Neural cell (in vitro differentiated cells): ENCODE data around the gene GMDS. TPM values are rescaled to one million over a fixed set of nuclear protein-coding genes. Genes with fewer than 3 reads are reported as not detected.

ENCODE experiments used
- H2AFZ ChIP-seq: fragments of 200-600, 300-800 bp; sonication (generic), shearing (Covaris generic); 2 replicates; pipeline ENCODE4 v1.6.0; 2014; ENCODE audit warnings: low read depth, mild to moderate bottlenecking, antibody characterized with exemption, low read length, moderate library complexity
- H3F3A ChIP-seq: fragments of 200-600 bp; shearing (Covaris generic); 2 replicates; pipeline ENCODE4 v1.6.1; 2016; ENCODE audit warnings: mild to moderate bottlenecking, moderate library complexity, mixed read lengths, antibody characterized with exemption, low read length; ENCODE audit not compliant: insufficient read depth, poor library complexity, severe bottlenecking
- H3K27ac ChIP-seq: fragments of 200-600, 300-800 bp; sonication (generic), shearing (Covaris generic); 2 replicates; pipeline ENCODE4 v1.5.1; 2014; ENCODE audit warnings: mild to moderate bottlenecking, low read length, moderate library complexity
- H3K27me3 ChIP-seq: fragments of 300-800, 200-600 bp; sonication (generic), shearing (Covaris generic); 2 replicates; pipeline ENCODE4 v1.6.0; 2014; ENCODE audit warnings: mild to moderate bottlenecking, low read depth, low read length, moderate library complexity; ENCODE audit not compliant: insufficient read depth
- H3K36me3 ChIP-seq: fragments of 300-800, 200-600 bp; sonication (generic), shearing (Covaris generic); 2 replicates; pipeline ENCODE4 v1.5.1; 2014; ENCODE audit warnings: mild to moderate bottlenecking, antibody characterized with exemption, low read length, moderate library complexity; ENCODE audit not compliant: insufficient read depth
- H3K4me2 ChIP-seq: fragments of 300-800, 200-600 bp; sonication (generic), shearing (Covaris generic); 2 replicates; pipeline ENCODE4 v1.6.0; 2014; ENCODE audit warnings: mild to moderate bottlenecking, low read length
- H3K4me3 ChIP-seq: fragments of 300-800, 200-600 bp; sonication (generic), shearing (Covaris generic); 2 replicates; pipeline ENCODE4 v1.5.1; 2014; ENCODE audit warnings: mild to moderate bottlenecking, low read length, moderate library complexity
- H3K79me2 ChIP-seq: fragments of 200-600 bp; shearing (Covaris generic); replicated peaks from 2 replicates; pipeline ENCODE4 v1.6.0; 2014; ENCODE audit warnings: mild to moderate bottlenecking, low read length, moderate library complexity; ENCODE audit not compliant: insufficient read depth
- H3K9ac ChIP-seq: fragments of 300-800, 200-600 bp; sonication (generic), shearing (Covaris generic); 2 replicates; pipeline ENCODE4 v1.6.1; 2016; ENCODE audit warnings: mild to moderate bottlenecking, low read length, mixed read lengths
- H3K9me2 ChIP-seq: fragments of 200-600 bp; shearing (Covaris generic); 2 replicates; pipeline ENCODE4 v1.6.1; 2016; ENCODE audit warnings: mild to moderate bottlenecking, low read length, mixed read lengths; ENCODE audit not compliant: insufficient read depth
- H3K9me3 ChIP-seq: fragments of 200-600, 300-800 bp; sonication (generic), shearing (Covaris generic); 2 replicates; pipeline ENCODE4 v1.6.1; 2016; ENCODE audit warnings: mild to moderate bottlenecking, mixed run types, low read length, moderate library complexity, mixed read lengths
- H4K20me1 ChIP-seq: fragments of 200-600 bp; shearing (Covaris generic); 2 replicates; pipeline ENCODE4 v1.6.1; 2016; ENCODE audit warnings: mild to moderate bottlenecking, mixed run types; ENCODE audit not compliant: insufficient read depth
- CTCF ChIP-seq: fragments of 450-650 bp; IDR thresholded peaks from 2 replicates; pipeline ENCODE4 v1.5.1; 2014; ENCODE audit warnings: antibody characterized with exemption, mild to moderate bottlenecking, moderate library complexity; ENCODE audit not compliant: poor library complexity, severe bottlenecking
- EP300 ChIP-seq: fragments of 450-650 bp; conservative IDR thresholded peaks from 2 replicates; pipeline ENCODE4 v1.6.1; 2014; ENCODE audit warnings: antibody characterized with exemption, mild to moderate bottlenecking, moderate library complexity; ENCODE audit not compliant: poor library complexity, severe bottlenecking
- EZH2 ChIP-seq: fragments of 200-600, 300-800 bp; shearing (Covaris generic), sonication (generic); IDR thresholded peaks from 2 replicates; pipeline ENCODE4 v1.6.1; 2014; ENCODE audit warnings: antibody characterized with exemption, low read length, borderline replicate concordance, mild to moderate bottlenecking; ENCODE audit not compliant: insufficient read depth, poor library complexity, severe bottlenecking
- MXI1 ChIP-seq: fragments of 450-650 bp; conservative IDR thresholded peaks from 2 replicates; pipeline ENCODE4 v1.6.1; 2014; ENCODE audit warnings: antibody characterized with exemption, mild to moderate bottlenecking; ENCODE audit not compliant: poor library complexity, severe bottlenecking
- POLR2AphosphoS5 ChIP-seq: IDR thresholded peaks from 2 replicates; pipeline ENCODE4 v1.6.1; 2012
- RAD21 ChIP-seq: fragments of 450-650 bp; conservative IDR thresholded peaks from 2 replicates; pipeline ENCODE4 v1.6.1; 2014; ENCODE audit warnings: antibody characterized with exemption, mild to moderate bottlenecking, moderate library complexity
- REST ChIP-seq: IDR thresholded peaks from 2 replicates; pipeline ENCODE4 v1.6.1; 2012; ENCODE audit warnings: borderline replicate concordance
- SMC3 ChIP-seq: fragments of 450-650 bp; conservative IDR thresholded peaks from 2 replicates; pipeline ENCODE4 v1.6.1; 2014; ENCODE audit warnings: antibody characterized with exemption, mild to moderate bottlenecking, moderate library complexity; ENCODE audit not compliant: poor library complexity
- TAF1 ChIP-seq: IDR thresholded peaks from 2 replicates; pipeline ENCODE4 v1.6.1; 2012; ENCODE audit warnings: low read depth
- polyA plus RNA-seq: library from polyadenylated mRNA; depleted of rRNA; stranded (reverse); fragments of >200 nt; gene quantifications from 2 replicates; pipeline ENCODE4 v1.2.3, GENCODE V29; 2014

The GMDS gene
- polyA plus RNA-seq, 1 donor from 2014 or later: 11.4 TPM

- H4K20me1 ChIP-seq: no peaks in the 10 kb centered on the region
- no peak overlapping the region for H3K27ac ChIP-seq
- H3K27me3 ChIP-seq: peaks cover 46% of the 10 kb centered on the region
- H3K79me2 ChIP-seq: no peaks in the 10 kb centered on the region
- no peaks in the 10 kb centered on the region for H3K36me3 ChIP-seq
- no peaks in the 10 kb centered on the region for H3K9me2 ChIP-seq
- TF ChIP-seq SMC3 (no peak), CTCF (no peak), EP300 (no peak), TAF1 (no peak), MXI1 (no peak), REST (no peak), POLR2AphosphoS5 (no peak), RAD21 (no peak), EZH2 (no peak)
- no peak overlapping the region for H3K4me2 ChIP-seq
- no peak overlapping the region for H3K4me3 ChIP-seq
- H3F3A ChIP-seq: no peaks in the 10 kb centered on the region
- no peak overlapping the region for H3K9ac ChIP-seq
- no peak overlapping the region for H2AFZ ChIP-seq
- no peaks in the 10 kb centered on the region for H3K9me3 ChIP-seq
These were observed 644.0 kb downstream of the GMDS start for GRCh38 chr6:1601158-1602048.

GRCh38 chr6:1600764-1601157 is 644.6 kb downstream of the GMDS start:
- Histone ChIP-seq H3K9ac (no peak overlapping the region), H3K27me3 (peaks cover 40% of the 10 kb centered on the region)

More at GRCh38 chr6:1600764-1601157, 644.6 kb downstream of the GMDS start:
- Histone ChIP-seq H3K4me2 (no peak overlapping the region), H3K9me3 (no peaks in the 10 kb centered on the region), H3K79me2 (no peaks in the 10 kb centered on the region), H4K20me1 (no peaks in the 10 kb centered on the region), H3K4me3 (no peak overlapping the region), H3K36me3 (no peaks in the 10 kb centered on the region), H3K9me2 (no peaks in the 10 kb centered on the region), H3K27ac (no peak overlapping the region), H3F3A (no peaks in the 10 kb centered on the region), H2AFZ (no peak overlapping the region)
- no peak for TF ChIP-seq POLR2AphosphoS5
- TF ChIP-seq SMC3: no peak
- no peak for TF ChIP-seq TAF1
- no peak for TF ChIP-seq MXI1
- no peak for TF ChIP-seq CTCF
- no peak for TF ChIP-seq EZH2
